Left ventricle myocardium inferior (tissue), 1 donor: ENCODE data around the gene PSMB8. TPM values are rescaled to one million over a fixed set of nuclear protein-coding genes. Genes with fewer than 3 reads are reported as not detected.
A peak's percentile ranks its signal among the peaks of the same experiment; 100 is the strongest.

Source experiments
- DNase-seq: peaks from one replicate; pipeline ENCODE4 v3.0.0-alpha.2; 2020
- H3K27ac ChIP-seq: fragments of 200-600 bp; replicated peaks from 2 replicates; pipeline ENCODE4 v1.8.0; 2021
- H3K27me3 ChIP-seq: fragments of 200-600 bp; 2 replicates; pipeline ENCODE4 v1.8.0; 2021; ENCODE audit warnings: low read depth
- H3K36me3 ChIP-seq: fragments of 200-600 bp; 2 replicates; pipeline ENCODE4 v1.8.0; 2021
- H3K4me1 ChIP-seq: fragments of 200-600 bp; 2 replicates; pipeline ENCODE4 v1.8.0; 2021
- H3K4me3 ChIP-seq: fragments of 200-600 bp; 2 replicates; pipeline ENCODE4 v1.8.0; 2021; ENCODE audit warnings: mild to moderate bottlenecking, moderate library complexity
- H3K9me3 ChIP-seq: fragments of 200-600 bp; replicated peaks from 2 replicates; pipeline ENCODE4 v1.8.0; 2021
- intact Hi-C: fragments of 100-400 bp; cut with micrococcal nuclease; formaldehyde crosslinking; loops from one replicate; pipeline ENCODE4 v1.11.0; 2022
- long read RNA-seq: library from polyadenylated mRNA; unstranded; transcript quantifications from one replicate; pipeline ENCODE4 v2.0.0, GENCODE V29; 2021
- total RNA-seq: library from RNA; stranded (reverse); fragmentation: NEBNext Ultra II Directional; extraction: Animal tissue kit (Norgen Biotek cat#: 25700); gene quantifications from one replicate; pipeline ENCODE4 v1.2.1, GENCODE V29; 2021
- TF ChIP-seq, protein P1 (sequence below): fragments of 200-600 bp; IDR thresholded peaks from 2 replicates; pipeline ENCODE4 v1.8.0; 2021; ENCODE audit warnings: antibody characterized with exemption, mild to moderate bottlenecking, borderline replicate concordance
- donor health status: DM: no; HTN: yes; CAD: no; lungs with severe emphysema.

Gene PSMB8
- 13.2 TPM for total RNA-seq
- long read RNA-seq, transcript PSMB8-202 (6 exons, 1,124 nt), result major isoform, 14 of 30 reads
- long read RNA-seq, partial matches to known transcripts, result 0 of 30 reads
- long read RNA-seq, other reads (novel, unspliced or antisense), result 12 of 30 reads

GRCh38 chr6:32843979-32844838 is at the start of gene PSMB8:
Gene PSMB8 (minus strand): TSS chr6:32844047. CDS start chr6:32843996, 51 bp downstream.
- H3K4me1 ChIP-seq, result peaks cover 52% of the 10 kb centered on the region
- no peaks in the 10 kb centered on the region for H3K9me3 ChIP-seq
- TF ChIP-seq, protein P1, sequence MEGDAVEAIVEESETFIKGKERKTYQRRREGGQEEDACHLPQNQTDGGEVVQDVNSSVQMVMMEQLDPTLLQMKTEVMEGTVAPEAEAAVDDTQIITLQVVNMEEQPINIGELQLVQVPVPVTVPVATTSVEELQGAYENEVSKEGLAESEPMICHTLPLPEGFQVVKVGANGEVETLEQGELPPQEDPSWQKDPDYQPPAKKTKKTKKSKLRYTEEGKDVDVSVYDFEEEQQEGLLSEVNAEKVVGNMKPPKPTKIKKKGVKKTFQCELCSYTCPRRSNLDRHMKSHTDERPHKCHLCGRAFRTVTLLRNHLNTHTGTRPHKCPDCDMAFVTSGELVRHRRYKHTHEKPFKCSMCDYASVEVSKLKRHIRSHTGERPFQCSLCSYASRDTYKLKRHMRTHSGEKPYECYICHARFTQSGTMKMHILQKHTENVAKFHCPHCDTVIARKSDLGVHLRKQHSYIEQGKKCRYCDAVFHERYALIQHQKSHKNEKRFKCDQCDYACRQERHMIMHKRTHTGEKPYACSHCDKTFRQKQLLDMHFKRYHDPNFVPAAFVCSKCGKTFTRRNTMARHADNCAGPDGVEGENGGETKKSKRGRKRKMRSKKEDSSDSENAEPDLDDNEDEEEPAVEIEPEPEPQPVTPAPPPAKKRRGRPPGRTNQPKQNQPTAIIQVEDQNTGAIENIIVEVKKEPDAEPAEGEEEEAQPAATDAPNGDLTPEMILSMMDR, result peak; percentile 36
- DNase-seq, result peak; percentile 95
- no peaks in the 10 kb centered on the region for H3K27me3 ChIP-seq
- peak within 1 kb of the TSS; percentile 97 for H3K27ac ChIP-seq
- peaks cover 65% of the 10 kb centered on the region for H3K36me3 ChIP-seq
- intact Hi-C loops, result no loop called here
- peak within 1 kb of the TSS; percentile 85 for H3K4me3 ChIP-seq

- H3K4me3 ChIP-seq, result no peak overlapping the region
- no peak overlapping the region for H3K27ac ChIP-seq
- no peaks in the 10 kb centered on the region for H3K9me3 ChIP-seq
- peaks cover 29% of the 10 kb centered on the region for H3K4me1 ChIP-seq
- H3K27me3 ChIP-seq, result no peaks in the 10 kb centered on the region
- intact Hi-C loops, result no loop called here
- no peak for DNase-seq
- H3K36me3 ChIP-seq, result no peaks in the 10 kb centered on the region
- TF ChIP-seq, protein P1, result no peak
These were observed 47.0 kb upstream of the PSMB8 start for GRCh38 chr6:32890831-32891230.

GRCh38 chr6:32889533-32889932 is 45.7 kb upstream of the PSMB8 start:
- H3K4me3 ChIP-seq, result no peak overlapping the region
- intact Hi-C loops, result loop anchor here (5.0 kb wide), 1 partner anchor 93 kb away; no protein-coding TSS in a partner anchor
- DNase-seq, result no peak
- no peaks in the 10 kb centered on the region for H3K27me3 ChIP-seq
- H3K4me1 ChIP-seq, result peaks cover 20% of the 10 kb centered on the region
- H3K9me3 ChIP-seq, result no peaks in the 10 kb centered on the region
- H3K36me3 ChIP-seq, result no peaks in the 10 kb centered on the region
- no peak overlapping the region for H3K27ac ChIP-seq
- TF ChIP-seq, protein P1, result no peak

DNA sequence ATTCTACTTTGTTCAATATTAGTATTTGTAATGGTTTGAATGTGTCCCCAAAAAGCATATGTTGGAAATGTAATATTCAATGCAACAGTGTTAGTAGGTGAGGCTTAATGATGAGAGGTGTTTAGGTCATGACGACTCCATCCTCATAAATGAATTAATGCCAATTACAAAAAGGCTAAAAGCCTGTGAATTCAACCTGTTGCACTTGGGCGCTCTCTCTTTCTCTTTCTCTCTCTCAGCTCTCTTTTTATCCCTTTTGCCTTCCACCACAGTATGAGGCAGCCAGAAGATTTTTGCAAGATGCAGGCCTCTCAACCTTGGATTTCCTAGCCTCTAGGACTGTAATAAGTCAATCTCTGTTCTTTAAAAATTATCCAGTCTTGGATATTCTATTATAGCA is 44.7 kb upstream of the PSMB8 start:
- Histone ChIP-seq H3K4me3 (no peak overlapping the region), H3K27ac (no peak overlapping the region), H3K36me3 (no peaks in the 10 kb centered on the region), H3K9me3 (no peaks in the 10 kb centered on the region), H3K4me1 (peaks cover 24% of the 10 kb centered on the region), H3K27me3 (no peaks in the 10 kb centered on the region)
- TF ChIP-seq, protein P1, result no peak
- no peak for DNase-seq
- intact Hi-C loops, result loop anchor here (5.0 kb wide), 1 partner anchor 94 kb away; no protein-coding TSS in a partner anchor

DNA sequence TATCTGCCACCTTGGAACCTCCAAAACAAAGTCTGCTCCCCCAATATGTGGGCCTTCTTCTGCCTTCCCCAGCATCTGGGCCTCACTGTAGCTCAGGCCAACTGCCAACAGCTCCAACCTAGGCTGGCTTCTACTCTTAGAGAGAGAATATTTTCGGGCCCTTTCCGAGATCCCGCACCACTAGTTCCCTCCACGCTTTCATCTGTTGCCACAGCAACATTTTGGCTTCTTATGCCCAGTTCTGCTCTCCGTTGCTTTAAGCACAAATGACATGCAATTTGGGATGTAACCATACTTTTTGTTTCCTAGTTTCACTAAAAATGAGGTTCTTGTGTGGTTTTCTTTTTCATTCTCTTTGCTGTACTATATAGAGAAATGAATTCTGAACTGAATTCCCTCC is 43.8 kb upstream of the PSMB8 start:
- no peak overlapping the region for H3K4me3 ChIP-seq
- no peaks in the 10 kb centered on the region for H3K9me3 ChIP-seq
- peaks cover 22% of the 10 kb centered on the region for H3K4me1 ChIP-seq
- TF ChIP-seq, protein P1, result no peak
- no peaks in the 10 kb centered on the region for H3K36me3 ChIP-seq
- intact Hi-C loops, result loop anchor here (5.0 kb wide), 1 partner anchor 95 kb away; no protein-coding TSS in a partner anchor
- no peak for DNase-seq
- no peak overlapping the region for H3K27ac ChIP-seq
- no peaks in the 10 kb centered on the region for H3K27me3 ChIP-seq
